SK-N-MC (cell line): Measurements from ENCODE around the gene NCBP2.

Source experiments
- DNase-seq: peaks from one replicate; pipeline ENCODE4 v3.0.0-alpha.2; 2011; ENCODE audit warnings: low read depth, low spot score
- H3K27ac ChIP-seq: fragments of 200-600 bp; sonication (generic); 2 replicates; pipeline ENCODE4 v1.5.1; 2016; ENCODE audit warnings: mixed run types
- H3K36me3 ChIP-seq: fragments of 200-600 bp; sonication (generic); 2 replicates; pipeline ENCODE4 v1.6.1; 2017; ENCODE audit warnings: antibody characterized with exemption, low read length, mixed read lengths; ENCODE audit not compliant: insufficient read depth
- H3K4me3 ChIP-seq: fragments of 200-600 bp; sonication (generic); 2 replicates; pipeline ENCODE4 v1.5.1; 2016
- H3K9ac ChIP-seq: fragments of 200-600 bp; sonication (generic); 2 replicates; pipeline ENCODE4 v1.8.0; 2017; ENCODE audit warnings: mixed run types, mixed read lengths; ENCODE audit not compliant: insufficient read length
- H3K9me3 ChIP-seq: fragments of 200-600 bp; sonication (generic); 2 replicates; pipeline ENCODE4 v1.6.1; 2017; ENCODE audit warnings: low read depth, mild to moderate bottlenecking, antibody characterized with exemption, low read length, moderate library complexity, mixed read lengths
- EZH2 ChIP-seq: fragments of 200-600 bp; sonication (generic); IDR thresholded peaks from one replicate; pipeline ENCODE4 v1.6.1; 2017; ENCODE audit warnings: antibody characterized with exemption
- FOXP2 ChIP-seq: optimal IDR thresholded peaks from 2 replicates; pipeline ENCODE3; 2011; ENCODE audit warnings: mild to moderate bottlenecking, moderate library complexity; ENCODE audit not compliant: insufficient read depth; ENCODE audit errors: extremely low read length, control extremely low read depth
- POLR2AphosphoS5 ChIP-seq: IDR thresholded peaks from 2 replicates; pipeline ENCODE4 v1.6.1; 2012; ENCODE audit warnings: mild to moderate bottlenecking, low read depth, low read length, borderline replicate concordance

The NCBP2 gene

GRCh38 chr3:196936288-196936687 lies 6.0 kb downstream of the NCBP2 start:
- TF ChIP-seq POLR2AphosphoS5 (no peak), EZH2 (no peak), FOXP2 (no peak)
- H3K36me3 ChIP-seq: peaks cover 87% of the 10 kb centered on the region
- H3K9me3 ChIP-seq: no peaks in the 10 kb centered on the region
- no peak overlapping the region for H3K4me3 ChIP-seq
- no peak for DNase-seq
- H3K9ac ChIP-seq: no peak overlapping the region
- H3K27ac ChIP-seq: no peak overlapping the region

DNA sequence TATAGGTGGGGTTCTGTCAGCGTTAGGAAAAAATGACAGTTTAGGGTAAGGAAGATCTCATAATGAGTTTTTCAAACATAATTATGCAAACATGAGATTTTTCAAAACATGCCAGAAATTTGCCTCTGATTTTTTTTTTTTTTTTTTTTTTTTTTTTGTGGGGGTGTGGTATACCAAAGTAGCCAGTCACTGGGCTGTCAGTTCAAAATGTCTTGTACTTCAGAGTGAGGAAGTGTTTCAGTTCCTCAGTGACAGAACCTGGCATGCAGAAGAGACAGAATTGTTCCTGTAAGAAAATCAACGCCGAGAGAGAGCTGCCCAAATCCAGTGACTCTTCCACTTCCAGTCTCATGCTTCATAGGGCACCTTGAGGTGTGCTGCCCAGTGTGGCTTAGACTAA lies 9.7 kb downstream of the NCBP2 start:
- DNase-seq: no peak
- Histone ChIP-seq H3K9ac (no peak overlapping the region), H3K9me3 (no peaks in the 10 kb centered on the region), H3K27ac (peak overlapping the region; percentile 32; the same call in 1 of the 2 replicates), H3K4me3 (no peak overlapping the region), H3K36me3 (peaks cover 76% of the 10 kb centered on the region)
- TF ChIP-seq POLR2AphosphoS5 (no peak; the same call in 1 of the 2 replicates), FOXP2 (no peak), EZH2 (no peak)

- Histone ChIP-seq H3K9ac (no peak overlapping the region), H3K27ac (peak overlapping the region; percentile 32; the same call in 1 of the 2 replicates), H3K9me3 (no peaks in the 10 kb centered on the region), H3K36me3 (peaks cover 70% of the 10 kb centered on the region), H3K4me3 (no peak overlapping the region)
- TF ChIP-seq EZH2 (no peak), FOXP2 (no peak)
- DNase-seq: no peak
Observed at GRCh38 chr3:196931828-196932587, 10.3 kb downstream of the NCBP2 start.

- no peak for DNase-seq
- H3K36me3 ChIP-seq: peaks cover 61% of the 10 kb centered on the region
- H3K9me3 ChIP-seq: no peaks in the 10 kb centered on the region
- TF ChIP-seq FOXP2: no peak
- no peak for TF ChIP-seq EZH2
- no peak for TF ChIP-seq POLR2AphosphoS5
- H3K27ac ChIP-seq: peak overlapping the region; percentile 1; the same call in 1 of the 2 replicates
- H3K4me3 ChIP-seq: no peak overlapping the region
- no peak overlapping the region for H3K9ac ChIP-seq
Observed at GRCh38 chr3:196931157-196931556, 11.2 kb downstream of the NCBP2 start.

GRCh38 chr3:196927571-196928453 lies 14.5 kb downstream of the NCBP2 start:
- H3K9me3 ChIP-seq: no peaks in the 10 kb centered on the region
- TF ChIP-seq FOXP2 (no peak), EZH2 (no peak), POLR2AphosphoS5 (no peak)
- DNase-seq: no peak
- H3K9ac ChIP-seq: no peak overlapping the region
- peaks cover 38% of the 10 kb centered on the region for H3K36me3 ChIP-seq
- no peak overlapping the region for H3K27ac ChIP-seq
- H3K4me3 ChIP-seq: no peak overlapping the region

- TF ChIP-seq EZH2 (no peak), POLR2AphosphoS5 (no peak), FOXP2 (no peak)
- Histone ChIP-seq H3K9ac (no peak overlapping the region), H3K27ac (no peak overlapping the region), H3K36me3 (peaks cover 25% of the 10 kb centered on the region), H3K9me3 (no peaks in the 10 kb centered on the region), H3K4me3 (no peak overlapping the region)
- DNase-seq: no peak
Observed at GRCh38 chr3:196920733-196921132, 21.6 kb downstream of the NCBP2 start.

DNA sequence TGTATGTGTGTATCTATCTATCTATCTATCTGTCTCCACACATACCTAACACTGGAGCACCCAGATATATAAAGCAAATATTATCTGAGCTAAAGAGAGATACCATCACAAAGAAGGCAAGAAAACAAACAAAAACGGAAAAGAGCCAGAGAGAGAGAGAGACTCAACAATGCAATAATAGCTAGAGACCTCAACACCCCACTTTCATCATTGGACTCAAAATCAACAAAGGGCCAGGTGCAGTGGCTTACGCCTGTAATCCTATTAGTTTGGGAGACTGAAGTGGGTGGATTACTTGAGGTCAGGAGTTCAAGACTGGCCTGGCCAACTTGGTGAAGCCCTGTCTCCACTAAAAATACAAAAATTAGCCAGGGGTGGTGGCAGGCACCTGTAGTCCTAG lies 23.4 kb downstream of the NCBP2 start:
- no peak for DNase-seq
- Histone ChIP-seq H3K4me3 (no peak overlapping the region), H3K27ac (no peak overlapping the region), H3K36me3 (peaks cover 38% of the 10 kb centered on the region), H3K9ac (no peak overlapping the region), H3K9me3 (no peaks in the 10 kb centered on the region)
- TF ChIP-seq POLR2AphosphoS5: no peak
- no peak for TF ChIP-seq FOXP2
- TF ChIP-seq EZH2: no peak

- Histone ChIP-seq H3K4me3 (no peak overlapping the region), H3K9me3 (no peaks in the 10 kb centered on the region), H3K9ac (no peak overlapping the region), H3K27ac (no peak overlapping the region), H3K36me3 (peaks cover 31% of the 10 kb centered on the region)
- no peak for TF ChIP-seq FOXP2
- no peak for TF ChIP-seq EZH2
- no peak for TF ChIP-seq POLR2AphosphoS5
- DNase-seq: no peak
Observed at GRCh38 chr3:196916995-196917394, 25.3 kb downstream of the NCBP2 start.
